AG08395 (cell line): Measurements from ENCODE around the gene TNFRSF12A.
"Not testable (repeated sequence)": the region's sequence is repeated elsewhere in the genome, so short reads cannot be mapped to it uniquely, and the experiment has no call there.

Experiments used
- DNase-seq: peaks from one replicate; pipeline ENCODE4 v3.0.0; 2012; ENCODE audit warnings: mixed read lengths, low spot score

TNFRSF12A gene

DNA sequence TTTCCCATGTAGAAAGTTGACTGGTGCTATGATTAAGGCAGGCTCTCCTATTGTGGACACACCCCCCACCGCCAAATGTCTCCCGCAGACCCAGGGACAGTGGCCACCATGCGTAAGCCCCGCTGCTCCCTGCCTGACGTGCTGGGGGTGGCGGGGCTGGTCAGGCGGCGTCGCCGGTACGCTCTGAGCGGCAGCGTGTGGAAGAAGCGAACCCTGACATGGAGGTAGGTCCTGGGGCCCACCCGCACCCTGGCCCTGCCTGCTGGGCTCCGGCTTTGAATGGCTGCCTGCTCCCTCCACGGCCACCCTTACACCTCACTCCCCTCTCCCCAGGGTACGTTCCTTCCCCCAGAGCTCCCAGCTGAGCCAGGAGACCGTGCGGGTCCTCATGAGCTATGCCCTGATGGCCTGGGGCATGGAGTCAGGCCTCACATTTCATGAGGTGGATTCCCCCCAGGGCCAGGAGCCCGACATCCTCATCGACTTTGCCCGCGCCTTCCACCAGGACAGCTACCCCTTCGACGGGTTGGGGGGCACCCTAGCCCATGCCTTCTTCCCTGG is 29.8 kb downstream of the TNFRSF12A start:
- no peak for DNase-seq

DNA sequence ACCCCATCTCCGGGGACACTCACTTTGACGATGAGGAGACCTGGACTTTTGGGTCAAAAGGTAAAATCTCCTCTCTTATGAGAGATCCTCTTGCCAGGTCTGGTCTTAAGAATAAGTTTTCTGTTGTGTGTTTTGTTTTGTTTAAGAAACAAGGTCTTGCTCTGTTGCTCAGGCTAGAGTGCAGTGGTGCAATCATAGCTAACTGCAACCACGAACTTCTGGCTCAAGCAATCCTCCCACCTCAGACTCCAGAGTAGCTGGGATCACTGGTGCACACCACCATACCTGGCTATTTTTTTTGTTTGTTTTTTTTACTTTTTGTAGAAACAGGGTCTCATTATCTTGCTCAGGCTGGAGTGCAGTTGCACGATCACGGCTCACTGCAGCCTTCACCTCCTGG is 30.3 kb downstream of the TNFRSF12A start:
- DNase-seq = no peak

DNA sequence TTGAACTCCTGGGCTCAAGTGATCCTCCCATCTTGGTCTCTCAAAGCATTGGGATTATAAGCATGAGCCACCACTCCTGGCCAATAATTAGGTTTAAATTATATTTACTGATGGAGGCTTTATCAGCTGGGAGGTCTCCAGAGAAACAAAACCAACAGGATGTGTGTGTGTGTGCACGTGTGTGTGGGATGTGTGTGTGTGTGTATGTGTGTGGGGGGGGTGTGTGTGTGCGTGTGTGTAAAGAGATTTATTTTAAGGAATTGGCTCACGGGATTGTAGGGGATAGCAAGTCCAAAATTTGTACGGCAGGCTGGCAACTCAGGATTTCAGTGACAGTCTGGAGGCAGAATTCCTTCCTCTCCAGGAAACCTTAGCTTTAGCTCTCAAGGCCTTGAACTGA is 30.8 kb downstream of the TNFRSF12A start:
- no peak for DNase-seq

DNA sequence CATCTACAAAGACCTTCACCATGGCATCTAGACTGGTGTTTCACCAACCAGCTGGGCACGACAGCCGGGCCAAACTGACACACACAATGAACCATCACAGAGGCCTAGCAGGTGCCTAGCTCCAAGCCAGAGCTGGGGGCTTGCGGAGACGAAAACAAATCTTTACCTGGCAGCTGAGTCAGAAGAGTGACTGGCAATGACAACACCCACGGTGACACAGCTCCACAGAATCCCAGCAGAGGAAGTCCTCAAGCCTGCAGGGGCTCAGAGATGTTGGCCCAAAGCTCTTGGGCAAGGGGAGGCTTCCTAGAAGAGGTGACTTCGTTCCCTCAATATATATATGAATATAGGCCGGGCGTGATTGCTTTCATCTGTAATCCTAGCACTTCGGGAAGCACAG is 31.3 kb downstream of the TNFRSF12A start:
- no peak for DNase-seq

DNA sequence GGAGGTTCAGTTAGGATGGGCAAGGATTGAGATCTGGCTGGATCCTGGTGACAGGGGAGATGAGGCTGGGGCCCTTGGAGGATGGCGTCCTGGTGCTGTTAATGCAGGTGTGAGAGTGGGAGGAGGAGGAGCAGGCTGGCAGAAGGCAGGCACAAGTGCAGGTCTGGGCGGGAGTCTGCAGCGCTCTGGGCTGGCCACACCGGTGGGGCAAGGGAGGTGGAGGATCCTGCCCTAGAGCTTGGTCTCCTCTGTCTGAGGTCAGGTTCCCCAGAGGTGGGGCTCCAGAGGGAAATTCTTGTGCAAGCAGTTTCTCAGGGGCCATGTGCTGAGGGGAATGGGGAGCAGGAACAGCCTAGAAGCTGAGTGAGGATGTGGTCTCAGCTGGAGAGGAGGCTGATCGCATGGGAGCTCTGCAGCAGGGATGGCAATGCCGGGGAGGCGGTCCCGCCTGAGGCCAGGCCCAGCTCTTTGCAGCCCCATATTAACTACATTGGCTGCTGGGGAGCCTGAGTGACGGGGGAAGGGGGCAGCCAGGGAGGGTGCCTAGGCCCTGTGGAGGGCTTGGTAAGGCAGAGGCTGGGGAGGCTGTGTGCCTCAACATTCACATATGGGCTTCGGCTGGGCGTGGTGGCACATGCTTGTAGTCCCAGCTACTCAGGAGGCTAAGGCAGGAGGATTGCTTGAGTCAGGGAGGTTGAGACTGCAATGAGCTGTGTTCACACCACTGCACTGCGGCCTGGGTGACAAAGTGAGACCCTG is 32.6 kb downstream of the TNFRSF12A start:
- DNase-seq = not testable (repeated sequence)

- DNase-seq = not testable (repeated sequence)
Measured at GRCh38 chr16:3053330-3053710, 33.2 kb downstream of the TNFRSF12A start.

GRCh38 chr16:3054965-3055733 is 35.0 kb downstream of the TNFRSF12A start:
- no peak for DNase-seq

DNA sequence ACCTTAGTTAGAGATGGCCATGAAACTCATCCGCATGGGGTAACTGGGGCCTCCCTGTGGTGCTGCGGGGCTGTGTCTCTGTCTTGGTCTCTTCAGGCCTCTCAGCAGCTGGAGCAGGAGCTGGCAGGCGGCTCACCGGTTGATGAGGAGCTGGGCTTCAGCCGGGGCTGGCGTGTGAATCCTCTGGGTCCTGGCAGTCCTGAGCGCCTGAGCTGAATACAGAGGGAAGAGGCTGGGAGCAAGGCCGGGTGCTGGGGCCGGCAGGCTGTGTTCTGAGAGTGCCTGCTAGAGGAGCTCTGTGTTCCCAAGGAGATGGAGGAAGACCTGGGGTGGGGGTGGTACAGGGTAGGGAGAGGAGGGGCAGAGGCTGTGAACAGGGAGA is 35.6 kb downstream of the TNFRSF12A start:
- not testable (repeated sequence) for DNase-seq

DNA sequence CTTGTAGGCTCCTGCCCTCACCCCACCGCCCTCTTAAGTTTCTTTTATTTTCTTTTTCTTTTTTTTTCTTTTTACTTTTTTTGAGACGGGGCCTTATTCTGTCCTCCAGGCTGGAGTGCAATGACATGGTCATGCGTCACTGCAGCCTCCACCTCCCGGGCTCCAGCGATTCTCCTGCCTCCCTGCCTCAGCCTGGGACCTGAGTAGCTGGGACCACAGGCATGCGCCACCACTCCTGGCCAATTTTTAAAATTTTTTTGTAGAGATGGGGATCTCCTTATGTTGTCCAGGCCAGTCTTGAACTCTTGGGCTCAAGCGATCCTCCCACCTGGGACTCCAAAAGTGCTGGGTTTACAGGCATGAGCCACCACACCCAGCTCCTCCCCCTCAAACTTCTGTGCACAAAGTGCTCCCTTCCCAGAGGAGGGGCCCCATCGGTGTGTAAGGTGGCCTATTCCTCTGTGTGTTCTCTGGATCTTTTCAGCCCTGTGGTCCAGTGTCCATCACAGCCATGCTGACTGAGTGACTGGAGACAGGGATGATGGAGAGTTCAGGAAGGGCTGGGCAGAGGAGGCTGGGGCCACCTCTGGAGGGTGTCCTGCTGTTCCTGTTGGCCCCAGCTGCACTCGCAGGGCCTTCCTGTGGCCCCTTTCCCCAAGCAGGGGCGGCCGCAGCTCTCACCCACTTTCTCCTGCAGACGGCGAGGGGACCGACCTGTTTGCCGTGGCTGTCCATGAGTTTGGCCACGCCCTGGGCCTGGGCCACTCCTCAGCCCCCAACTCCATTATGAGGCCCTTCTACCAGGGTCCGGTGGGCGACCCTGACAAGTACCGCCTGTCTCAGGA is 36.4 kb downstream of the TNFRSF12A start:
- no peak for DNase-seq

- no peak for DNase-seq
Measured at GRCh38 chr16:3057181-3058138, 37.3 kb downstream of the TNFRSF12A start.

DNA sequence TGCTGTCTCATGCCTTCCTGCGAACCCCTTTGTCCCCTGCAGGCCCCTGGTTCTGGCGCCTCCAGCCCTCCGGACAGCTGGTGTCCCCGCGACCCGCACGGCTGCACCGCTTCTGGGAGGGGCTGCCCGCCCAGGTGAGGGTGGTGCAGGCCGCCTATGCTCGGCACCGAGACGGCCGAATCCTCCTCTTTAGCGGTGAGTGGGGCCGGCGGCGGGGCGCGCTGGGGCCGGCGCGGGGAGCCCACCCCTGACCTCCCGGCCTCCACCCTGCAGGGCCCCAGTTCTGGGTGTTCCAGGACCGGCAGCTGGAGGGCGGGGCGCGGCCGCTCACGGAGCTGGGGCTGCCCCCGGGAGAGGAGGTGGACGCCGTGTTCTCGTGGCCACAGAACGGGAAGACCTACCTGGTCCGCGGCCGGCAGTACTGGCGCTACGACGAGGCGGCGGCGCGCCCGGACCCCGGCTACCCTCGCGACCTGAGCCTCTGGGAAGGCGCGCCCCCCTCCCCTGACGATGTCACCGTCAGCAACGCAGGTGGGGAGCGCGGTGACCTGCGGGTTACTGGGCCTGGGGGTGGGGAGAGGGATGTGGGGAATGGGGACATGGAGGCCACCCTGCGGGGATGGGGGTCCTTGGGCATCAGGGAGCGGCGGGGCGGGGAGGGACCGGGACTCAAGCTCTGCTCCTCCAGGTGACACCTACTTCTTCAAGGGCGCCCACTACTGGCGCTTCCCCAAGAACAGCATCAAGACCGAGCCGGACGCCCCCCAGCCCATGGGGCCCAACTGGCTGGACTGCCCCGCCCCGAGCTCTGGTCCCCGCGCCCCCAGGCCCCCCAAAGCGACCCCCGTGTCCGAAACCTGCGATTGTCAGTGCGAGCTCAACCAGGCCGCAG is 38.2 kb downstream of the TNFRSF12A start:
- no peak for DNase-seq

GRCh38 chr16:3059041-3059722 is 39.0 kb downstream of the TNFRSF12A start:
- DNase-seq = peak; percentile 96

GRCh38 chr16:3059723-3060242 is 39.6 kb downstream of the TNFRSF12A start:
- DNase-seq = no peak

- no peak for DNase-seq
Measured at GRCh38 chr16:3060339-3061127, 40.4 kb downstream of the TNFRSF12A start.

- DNase-seq = no peak
Measured at GRCh38 chr16:3062553-3062952, 42.4 kb downstream of the TNFRSF12A start.

- DNase-seq = no peak
Measured at GRCh38 chr16:3063625-3064386, 43.6 kb downstream of the TNFRSF12A start.

- DNase-seq = peak; percentile 86
Measured at GRCh38 chr16:3065069-3065741, 45.0 kb downstream of the TNFRSF12A start, which contains the start of gene IL32. Gene IL32 (plus strand): TSS chr16:3065640. CDS start chr16:3065812, 172 bp downstream.
